GM19025 (cell line): ENCODE data around the gene NAPSA.

ENCODE experiments used
- ATAC-seq: cut with Tn5 transposase; IDR thresholded peaks from one replicate; pipeline ENCODE4 v1.9.1; 2021; ENCODE audit warnings: mild to moderate bottlenecking, low read depth, moderate library complexity; ENCODE audit not compliant: unreplicated experiment

The NAPSA gene

DNA sequence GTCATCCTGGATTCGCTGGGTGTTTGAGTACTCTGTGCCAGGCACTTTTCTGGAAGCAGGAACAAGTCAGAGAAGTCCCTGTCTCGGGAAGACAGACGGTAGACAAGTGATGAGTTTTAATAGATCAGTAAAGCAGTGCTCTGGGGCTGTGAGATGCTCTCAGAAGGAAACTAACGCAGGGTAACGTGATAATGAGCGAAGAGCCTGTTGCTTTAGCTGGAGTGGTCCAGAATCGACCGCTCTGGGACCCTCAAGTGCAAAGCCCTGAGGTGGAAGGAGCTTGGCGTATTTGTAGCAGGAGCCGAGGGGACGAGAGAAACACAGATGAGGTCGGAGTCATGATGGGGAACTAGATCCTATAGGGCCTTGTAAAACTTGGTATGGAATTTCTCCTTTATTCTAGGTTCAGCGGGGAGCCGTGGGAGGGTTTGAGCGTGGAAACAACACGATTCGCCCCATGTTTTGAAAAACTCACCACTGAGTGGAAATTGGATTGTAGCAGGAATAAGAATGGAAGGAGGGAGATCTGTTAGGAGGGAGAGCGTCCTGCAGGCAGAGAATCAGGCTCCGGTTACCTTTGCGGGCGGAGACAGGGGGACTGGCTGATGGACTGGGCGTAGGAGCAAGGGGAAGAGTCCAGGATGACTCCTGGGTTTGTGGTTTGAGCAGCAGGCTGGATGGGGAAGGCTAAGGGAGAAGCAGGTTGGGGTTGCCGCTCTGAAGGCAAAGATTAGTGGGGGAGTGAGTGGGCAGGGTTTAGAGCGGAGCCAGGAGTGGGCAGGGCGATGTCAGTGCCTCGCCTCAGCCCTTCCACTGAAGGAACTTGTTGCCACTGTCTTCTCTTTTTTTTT, 19.5 kb upstream of the NAPSA start:
- no peak for ATAC-seq

DNA sequence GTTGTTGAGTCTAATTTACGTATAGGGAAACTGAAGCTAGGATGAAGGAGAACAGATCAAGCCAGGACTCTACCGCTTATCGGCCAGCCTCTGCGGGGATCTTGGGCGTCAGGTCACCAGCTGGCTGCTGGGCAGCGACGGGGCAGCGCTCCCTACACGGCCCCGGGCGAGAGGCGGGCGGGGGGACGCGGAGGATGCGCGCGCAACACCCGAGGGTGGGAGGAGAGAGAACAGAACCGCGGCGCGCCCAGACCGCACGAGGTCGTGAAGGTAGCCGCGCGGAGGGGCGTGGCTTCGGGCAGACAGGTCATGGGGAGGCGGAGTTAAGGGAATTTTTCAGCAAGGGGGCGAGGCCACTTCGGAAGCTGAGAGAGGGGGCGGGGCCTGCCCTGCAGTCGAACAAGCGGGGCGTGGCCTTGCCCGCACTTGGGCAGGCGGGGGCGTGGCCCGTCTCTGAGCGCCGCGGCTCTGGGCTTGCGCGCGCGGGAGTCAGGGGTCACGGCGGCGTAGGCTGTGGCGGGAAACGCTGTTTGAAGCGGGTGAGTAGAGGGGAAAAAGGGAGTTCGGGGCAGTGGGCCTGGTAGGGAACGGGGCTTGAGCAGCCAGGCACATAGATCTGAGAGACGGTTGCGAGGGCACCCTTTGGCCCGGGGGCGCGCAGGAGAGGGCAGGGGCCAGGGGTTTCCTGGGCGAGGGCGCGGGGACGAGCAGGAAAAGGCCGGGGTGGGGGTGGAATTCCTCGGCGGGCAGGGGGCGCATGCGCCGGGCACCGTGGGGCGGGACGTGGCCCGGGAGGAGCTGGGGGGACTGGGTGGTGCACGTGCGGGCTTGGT, 18.6 kb upstream of the NAPSA start, which contains the start of gene POLD1:
Gene POLD1 (plus strand): TSS at position 496 of the 833 bp plus-strand sequence. CDS start 14,505 bp downstream, outside the sequence.
- ATAC-seq, result peak; percentile 90

DNA sequence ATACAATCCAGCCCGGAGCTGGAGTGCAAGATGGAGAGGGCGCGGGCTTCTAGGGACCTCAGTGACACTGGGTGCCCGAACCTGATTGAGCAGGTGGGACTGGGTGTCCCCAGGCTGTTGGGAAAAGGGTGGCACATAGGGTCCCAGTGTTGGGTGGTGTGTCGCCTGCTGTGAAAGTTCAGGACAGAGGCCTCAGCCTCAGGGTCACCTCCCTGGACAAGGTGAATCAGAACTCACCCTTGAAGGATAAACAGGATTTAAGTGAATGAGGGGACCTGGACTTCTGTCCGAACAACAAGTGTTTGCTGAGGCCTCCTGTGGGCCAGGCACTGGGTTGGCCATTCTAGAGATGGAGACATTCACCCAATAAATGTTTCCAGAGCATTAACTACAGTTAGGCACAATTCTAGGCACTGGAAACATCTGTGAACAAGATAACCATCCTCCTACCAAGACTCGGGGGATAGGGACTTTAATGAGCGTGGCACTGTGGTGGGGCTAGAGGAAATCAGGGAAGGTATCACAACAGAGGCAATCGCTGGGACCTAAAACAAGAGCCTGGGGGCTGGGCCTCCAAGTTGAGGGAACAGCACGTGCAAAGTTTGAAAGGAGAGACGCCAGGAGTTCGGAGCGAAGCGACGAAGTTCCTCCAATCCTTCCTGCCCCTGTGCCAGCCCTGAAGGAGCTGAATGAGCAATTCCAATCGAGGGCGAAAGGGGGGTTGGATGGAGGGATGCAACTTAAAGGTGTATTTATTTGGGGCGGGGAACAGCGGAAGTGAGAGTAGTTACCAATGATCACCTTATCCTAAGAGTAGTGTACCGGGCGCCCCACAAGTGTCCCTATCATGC, 17.8 kb upstream of the NAPSA start:
- no peak for ATAC-seq

DNA sequence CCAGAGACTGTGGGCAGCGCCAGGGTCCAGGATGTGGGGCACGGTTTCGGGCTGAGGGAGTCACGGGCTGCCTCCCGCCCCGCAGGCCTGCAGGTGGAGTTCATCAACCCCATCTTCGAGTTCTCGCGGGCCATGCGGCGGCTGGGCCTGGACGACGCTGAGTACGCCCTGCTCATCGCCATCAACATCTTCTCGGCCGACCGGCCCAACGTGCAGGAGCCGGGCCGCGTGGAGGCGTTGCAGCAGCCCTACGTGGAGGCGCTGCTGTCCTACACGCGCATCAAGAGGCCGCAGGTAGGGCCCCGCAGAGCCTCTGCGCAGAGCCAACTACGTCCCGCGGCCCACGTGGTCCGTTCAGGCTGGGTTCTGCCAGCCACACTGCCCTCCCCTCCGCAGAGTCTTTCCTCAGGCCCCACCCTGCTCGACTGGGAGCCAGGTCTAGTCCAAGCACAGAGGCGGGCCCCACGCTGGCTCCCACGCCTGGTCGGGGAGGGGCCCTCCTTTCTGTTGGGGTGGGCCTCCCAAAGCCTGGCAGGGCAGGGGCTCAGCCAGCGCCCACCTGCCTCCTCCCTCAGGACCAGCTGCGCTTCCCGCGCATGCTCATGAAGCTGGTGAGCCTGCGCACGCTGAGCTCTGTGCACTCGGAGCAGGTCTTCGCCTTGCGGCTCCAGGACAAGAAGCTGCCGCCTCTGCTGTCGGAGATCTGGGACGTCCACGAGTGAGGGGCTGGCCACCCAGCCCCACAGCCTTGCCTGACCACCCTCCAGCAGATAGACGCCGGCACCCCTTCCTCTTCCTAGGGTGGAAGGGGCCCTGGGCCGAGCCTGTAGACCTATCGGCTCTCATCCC, 16.7 kb upstream of the NAPSA start:
- ATAC-seq, result no peak

DNA sequence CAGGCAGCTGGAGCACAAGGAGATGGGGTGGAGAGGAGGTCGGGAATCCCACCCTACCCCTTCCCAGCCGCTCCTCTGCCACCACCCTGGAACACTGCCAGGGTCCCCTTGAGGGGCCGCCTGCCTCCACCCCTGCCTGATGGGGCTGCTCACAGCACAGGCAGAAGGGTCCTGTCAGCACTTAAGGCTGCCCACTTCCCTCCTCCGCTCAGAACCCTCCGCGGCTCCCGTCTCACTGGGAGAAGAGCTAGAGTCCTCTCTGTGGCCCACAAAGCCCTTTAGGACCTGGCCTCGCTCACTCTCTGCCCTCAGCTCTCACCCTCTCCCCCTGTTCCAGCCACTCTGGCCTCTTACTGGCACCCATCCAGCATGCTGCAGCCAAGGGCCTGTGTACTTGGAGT, 15.3 kb upstream of the NAPSA start:
- ATAC-seq, result no peak

DNA sequence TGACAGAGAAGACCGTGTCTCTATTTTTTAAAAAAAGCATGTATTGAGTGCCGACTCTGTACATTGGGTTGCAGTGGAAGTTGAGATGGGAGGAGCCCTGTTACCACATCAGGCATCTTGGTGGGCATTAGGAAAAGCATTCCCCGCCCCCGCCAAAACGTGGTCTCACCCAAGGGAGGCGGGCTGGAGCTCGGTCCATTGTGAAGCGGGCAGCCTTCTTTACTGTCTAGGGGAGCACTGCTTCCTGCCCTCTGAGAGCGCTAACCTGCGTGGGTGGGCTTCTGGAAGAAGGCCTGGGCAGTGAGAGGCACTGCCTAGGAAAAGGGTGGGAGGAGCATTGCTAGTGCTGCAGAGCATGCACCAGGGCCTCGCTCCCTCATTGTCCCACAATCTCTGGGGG, 14.7 kb upstream of the NAPSA start:
- ATAC-seq, result no peak

DNA sequence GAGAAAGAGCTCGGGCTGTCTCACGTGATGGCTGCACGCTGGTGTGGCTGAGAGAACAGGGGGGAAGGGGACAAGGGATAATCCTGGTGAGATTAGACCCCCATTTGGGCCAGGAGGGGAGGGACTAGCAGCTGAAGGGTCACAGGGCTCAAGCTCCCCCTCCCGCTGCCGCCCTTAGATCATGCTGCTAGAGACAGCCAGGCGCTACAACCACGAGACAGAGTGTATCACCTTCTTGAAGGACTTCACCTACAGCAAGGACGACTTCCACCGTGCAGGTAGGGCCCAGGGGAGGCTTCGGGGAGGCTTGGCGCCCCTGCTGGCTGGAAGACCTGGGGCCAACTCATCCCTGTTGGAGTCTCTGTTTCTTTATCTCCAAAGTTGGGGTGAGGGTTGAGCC, 14.2 kb upstream of the NAPSA start:
- no peak for ATAC-seq

DNA sequence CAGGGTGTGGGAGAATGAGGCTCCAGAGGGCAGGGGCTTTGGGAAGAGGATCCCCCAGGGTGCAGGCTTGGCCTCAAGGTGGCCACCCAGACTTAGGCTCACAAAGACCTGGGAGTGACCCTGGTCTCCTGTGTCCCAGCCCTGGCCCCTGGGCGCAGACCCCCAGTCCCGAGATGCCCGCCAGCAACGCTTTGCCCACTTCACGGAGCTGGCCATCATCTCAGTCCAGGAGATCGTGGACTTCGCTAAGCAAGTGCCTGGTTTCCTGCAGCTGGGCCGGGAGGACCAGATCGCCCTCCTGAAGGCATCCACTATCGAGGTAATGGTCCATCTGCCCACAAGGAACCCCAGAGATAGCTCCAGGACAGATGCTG, 13.4 kb upstream of the NAPSA start:
- no peak for ATAC-seq

DNA sequence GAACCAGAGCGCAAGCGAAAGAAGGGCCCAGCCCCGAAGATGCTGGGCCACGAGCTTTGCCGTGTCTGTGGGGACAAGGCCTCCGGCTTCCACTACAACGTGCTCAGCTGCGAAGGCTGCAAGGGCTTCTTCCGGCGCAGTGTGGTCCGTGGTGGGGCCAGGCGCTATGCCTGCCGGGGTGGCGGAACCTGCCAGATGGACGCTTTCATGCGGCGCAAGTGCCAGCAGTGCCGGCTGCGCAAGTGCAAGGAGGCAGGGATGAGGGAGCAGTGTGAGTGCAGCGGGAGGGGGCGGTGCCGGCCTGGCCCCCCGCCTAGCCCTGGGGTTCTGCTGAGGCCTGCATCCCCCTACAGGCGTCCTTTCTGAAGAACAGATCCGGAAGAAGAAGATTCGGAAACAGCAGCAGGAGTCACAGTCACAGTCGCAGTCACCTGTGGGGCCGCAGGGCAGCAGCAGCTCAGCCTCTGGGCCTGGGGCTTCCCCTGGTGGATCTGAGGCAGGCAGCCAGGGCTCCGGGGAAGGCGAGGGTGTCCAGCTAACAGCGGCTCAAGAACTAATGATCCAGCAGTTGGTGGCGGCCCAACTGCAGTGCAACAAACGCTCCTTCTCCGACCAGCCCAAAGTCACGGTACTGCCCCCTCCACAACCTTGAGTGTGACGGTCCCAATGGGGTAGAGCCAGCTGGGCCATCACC, 12.9 kb upstream of the NAPSA start:
- no peak for ATAC-seq

DNA sequence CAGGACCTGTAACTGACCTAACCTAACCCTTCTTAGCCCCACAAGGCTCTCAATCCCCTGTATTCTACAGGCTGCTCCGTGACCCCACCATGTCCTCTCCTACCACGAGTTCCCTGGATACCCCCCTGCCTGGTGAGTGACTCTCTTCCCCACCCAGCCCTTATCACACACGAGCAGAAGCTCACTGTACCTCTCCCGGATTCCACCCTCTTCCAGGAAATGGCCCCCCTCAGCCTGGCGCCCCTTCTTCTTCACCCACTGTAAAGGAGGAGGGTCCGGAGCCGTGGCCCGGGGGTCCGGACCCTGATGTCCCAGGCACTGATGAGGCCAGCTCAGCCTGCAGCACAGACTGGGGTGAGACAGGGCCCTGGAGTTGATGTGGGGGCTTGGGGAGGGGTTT, 12.1 kb upstream of the NAPSA start:
- no peak for ATAC-seq

DNA sequence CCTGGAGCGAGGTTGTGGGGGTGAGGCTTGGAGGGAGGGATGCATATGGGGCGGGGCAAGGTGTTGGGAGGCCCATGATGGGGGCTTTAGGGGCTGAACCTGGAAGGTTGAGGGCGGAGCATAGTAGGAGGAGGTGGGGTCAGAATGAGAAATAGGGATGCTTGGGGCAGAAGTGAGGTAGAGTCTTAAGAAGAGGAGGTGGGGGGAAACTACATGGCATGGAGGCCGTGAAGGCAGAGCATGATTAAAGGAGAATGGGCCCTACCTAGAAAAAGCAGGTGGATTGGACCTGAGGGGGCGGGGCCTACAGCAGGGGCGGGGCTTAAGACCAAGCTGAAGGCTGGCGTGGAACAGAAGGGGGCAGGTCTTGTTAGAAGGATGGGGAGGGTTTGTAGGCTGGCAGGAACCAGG, 11.6 kb upstream of the NAPSA start:
- no peak for ATAC-seq

DNA sequence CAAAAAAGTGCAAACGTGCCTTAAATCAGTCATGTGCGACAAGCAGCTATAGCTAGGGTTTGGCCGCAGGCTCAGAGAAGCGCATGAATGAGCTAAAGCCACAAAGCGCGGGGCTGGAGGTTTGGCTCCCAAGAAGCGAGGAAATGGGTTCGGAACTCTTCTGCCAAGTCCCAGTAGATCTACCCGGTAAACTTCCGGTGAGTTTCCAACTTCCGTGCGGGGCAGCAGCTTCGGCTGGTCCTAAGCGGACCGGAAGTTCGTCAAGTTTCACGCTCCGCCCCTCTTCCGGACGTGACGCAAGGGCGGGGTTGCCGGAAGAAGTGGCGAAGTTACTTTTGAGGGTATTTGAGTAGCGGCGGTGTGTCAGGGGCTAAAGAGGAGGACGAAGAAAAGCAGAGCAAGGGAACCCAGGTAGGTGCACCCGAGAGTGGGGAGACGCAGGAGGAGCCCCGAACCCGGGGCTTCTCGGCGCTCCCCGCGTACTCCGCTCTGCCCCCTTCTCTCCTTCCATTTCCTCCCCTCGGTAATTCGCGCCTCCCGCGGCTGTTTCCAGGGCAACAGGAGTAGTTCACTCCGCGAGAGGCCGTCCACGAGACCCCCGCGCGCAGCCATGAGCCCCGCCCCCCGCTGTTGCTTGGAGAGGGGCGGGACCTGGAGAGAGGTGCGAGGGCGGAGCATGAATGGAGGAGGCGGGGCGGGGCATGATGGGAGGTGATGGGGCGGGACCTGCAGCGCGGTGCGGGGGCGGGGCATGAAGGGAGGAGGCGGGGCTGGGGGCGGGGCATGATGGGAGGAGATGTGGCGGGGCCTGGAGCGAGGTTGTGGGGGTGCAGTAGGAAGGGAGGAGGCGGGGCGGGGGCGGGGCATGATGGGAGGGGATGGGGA, 11.0 kb upstream of the NAPSA start, which contains the start of gene NR1H2:
Gene NR1H2 (plus strand): TSS at position 292 of the 885 bp plus-strand sequence. CDS start 1,149 bp downstream, outside the sequence.
- peak; percentile 86 for ATAC-seq

DNA sequence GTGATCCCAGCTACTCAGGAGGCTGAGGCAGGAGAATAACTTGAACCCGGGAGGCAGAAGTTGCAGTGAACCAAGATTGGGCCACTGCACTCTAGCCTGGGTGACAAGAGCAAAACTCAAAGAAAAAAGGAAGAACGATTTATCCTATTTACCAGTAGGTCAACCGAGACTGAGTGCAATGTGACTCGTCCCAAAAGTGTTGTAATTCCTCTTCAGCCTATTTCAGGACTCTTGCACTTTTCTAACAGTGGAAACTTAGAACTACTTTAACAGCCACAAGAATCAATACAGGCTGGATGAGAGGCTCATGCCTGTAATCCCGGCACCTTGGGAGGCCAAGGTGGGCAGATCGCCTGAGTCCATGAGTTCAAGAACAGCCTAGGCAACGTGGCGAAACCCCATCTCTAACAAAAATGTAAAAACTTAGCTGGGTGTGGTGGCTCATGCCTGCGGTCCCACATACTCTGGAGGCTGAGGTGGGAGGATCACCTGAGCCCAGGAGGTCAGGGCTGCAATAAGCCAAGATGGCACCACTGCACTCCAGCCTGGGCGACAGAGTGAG, 6.6 kb upstream of the NAPSA start:
- ATAC-seq, result no peak

DNA sequence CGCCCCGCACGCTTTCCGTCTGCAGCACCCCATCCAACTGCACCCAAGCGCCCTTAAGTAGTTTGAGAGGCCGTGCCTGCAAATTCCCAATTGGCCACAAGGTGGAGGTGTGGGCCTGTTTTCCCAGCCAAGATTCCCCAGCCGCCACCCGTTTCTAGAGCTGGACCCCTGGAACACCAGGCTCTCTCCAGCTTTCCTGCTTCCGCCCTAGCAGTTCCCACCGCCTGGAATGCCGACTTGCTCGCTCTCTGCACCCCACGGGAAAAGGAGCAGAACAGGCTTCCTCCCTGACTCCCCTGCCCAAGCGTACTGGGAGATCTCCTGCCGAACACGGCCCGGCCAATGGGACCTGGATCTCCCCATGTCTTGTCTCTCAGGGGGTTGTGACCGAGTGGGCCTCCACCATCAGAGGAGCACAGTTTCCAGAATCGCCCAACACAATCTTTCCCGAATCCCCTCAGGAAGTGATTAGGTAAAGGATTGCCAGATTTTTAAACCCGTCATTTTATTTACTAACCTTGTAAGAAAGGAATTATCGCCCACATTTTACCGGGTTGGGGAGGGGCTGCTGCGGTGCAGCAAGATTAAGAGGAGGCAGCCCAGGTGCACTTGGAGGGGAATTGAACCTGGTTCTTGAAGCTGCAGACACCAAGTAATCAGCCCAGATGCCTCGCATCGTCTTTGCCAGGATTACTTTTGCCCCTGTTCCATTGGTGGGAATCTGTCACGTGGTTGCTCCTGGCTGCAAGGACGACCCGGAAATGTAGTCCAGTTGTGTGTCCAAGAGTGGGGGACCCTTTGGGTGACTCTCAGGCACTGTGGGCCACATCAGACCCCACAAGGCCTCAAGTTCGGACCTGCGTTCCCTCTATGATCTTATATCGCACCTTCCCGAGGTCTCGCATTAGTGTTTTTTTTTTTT, 3.5 kb upstream of the NAPSA start:
- ATAC-seq, result no peak

DNA sequence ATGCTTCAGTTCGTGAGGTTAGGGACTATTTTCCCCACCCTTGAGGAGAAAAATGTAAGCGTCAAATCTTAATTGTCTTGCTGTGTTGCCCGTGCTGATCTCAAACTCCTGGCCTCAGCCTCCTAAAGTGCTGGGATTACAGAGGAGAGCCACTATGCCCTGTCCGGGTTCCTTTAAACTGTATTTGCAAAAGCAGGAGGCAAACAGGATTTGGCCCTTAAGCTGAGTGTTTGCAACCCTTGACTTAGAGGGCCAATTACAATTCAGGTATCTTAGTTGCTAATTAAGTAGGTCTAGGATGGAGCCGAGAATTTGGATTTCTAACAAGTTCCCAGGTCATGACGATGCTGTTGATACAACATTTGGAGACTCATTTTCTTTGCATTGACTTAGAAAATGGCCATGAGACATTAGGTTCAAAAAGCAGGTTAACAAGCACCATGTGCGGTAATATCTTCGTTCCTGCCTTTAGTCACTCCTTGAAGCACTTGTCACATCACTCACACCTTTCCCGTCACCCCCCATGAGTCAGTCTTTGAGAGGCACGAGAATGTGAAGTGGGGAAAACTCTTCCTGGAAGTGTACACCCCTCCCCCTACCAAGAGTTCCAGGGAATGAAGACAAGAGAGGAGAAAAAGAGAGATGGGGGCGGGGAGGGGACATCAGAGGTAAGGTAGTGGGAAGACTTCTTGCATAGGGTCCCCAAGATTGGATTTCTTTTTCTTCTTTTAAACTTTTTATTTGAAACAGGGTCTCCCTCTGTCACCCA, 2.6 kb downstream of the NAPSA start:
- ATAC-seq, result no peak

DNA sequence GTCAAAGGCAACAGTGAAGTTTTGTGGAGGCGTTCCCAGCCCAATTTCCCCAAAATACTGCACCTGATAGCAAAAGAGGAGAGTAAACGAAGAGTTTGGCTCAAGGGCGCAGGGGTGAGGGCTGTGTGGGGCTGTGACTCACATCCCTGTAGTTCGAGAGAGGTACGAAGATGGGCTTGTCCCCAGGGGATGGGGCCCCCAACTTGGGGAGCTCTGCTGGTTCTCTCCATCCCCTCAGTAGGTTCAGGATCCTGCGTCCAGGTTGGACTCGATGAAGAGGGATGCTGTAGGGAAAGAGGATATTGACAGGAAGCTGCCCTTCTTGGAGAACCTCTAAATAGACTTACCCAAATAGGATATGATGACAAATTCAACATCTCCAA, 3.4 kb downstream of the NAPSA start:
- no peak for ATAC-seq
